ENCODE results near the gene C1S. TPM values are rescaled to one million over a fixed set of nuclear protein-coding genes. Genes with fewer than 3 reads are reported as not detected.
"Not testable (repeated sequence)": the region's sequence is repeated elsewhere in the genome, so short reads cannot be mapped to it uniquely, and the experiment has no call there.

C1S gene
- total RNA-seq, 3 donors from 2014 or later (not counting 1 experiment from before 2014, with no cell fraction given), result 1.6 to 1.9 (median 1.9) TPM

GRCh38 chr12:7034464-7034863 lies 26.1 kb upstream of the C1S start:
- DNase-seq, result no peak
- no peak overlapping the region for H3K27ac Mint-ChIP-seq
- WGBS (ENCODE audit: insufficient coverage), result 100% methylated on average over 1 of the region's 1 CpG
- ATAC-seq, result no peak
- intact Hi-C loops (cut with micrococcal nuclease), result no loop called here
- H3K27me3 Mint-ChIP-seq (ENCODE audit: low read depth in 2 of 2), result peaks cover 3 to 7% of the 10 kb centered on the region in 2 donors
- peaks cover 0 to 6% of the 10 kb centered on the region in 2 donors for H3K4me1 Mint-ChIP-seq
- no peaks in the 10 kb centered on the region for H3K27me3 ChIP-seq (ENCODE audit: control insufficient read depth, insufficient read depth, low read length)
- no peaks in the 10 kb centered on the region for H3K9me3 Mint-ChIP-seq
- no peaks in the 10 kb centered on the region for H3K36me3 Mint-ChIP-seq
- no peak overlapping the region for H3K4me3 Mint-ChIP-seq
- H3K4me3 ChIP-seq (ENCODE audit: low read length), result no peak overlapping the region
- no peak overlapping the region for H3K27ac ChIP-seq (ENCODE audit: low read length)
- TF ChIP-seq CTCF (IDR thresholded peaks at IDR 0.05), result no peak
- no peaks in the 10 kb centered on the region for H3K36me3 ChIP-seq (ENCODE audit: control insufficient read depth, insufficient read depth, low read length)
- no peaks in the 10 kb centered on the region for H3K4me1 ChIP-seq (ENCODE audit: control insufficient read depth, insufficient read depth, low read length)
- no peaks in the 10 kb centered on the region for H3K9me3 ChIP-seq (ENCODE audit: control insufficient read depth, insufficient read depth, low read length)

- no peaks in the 10 kb centered on the region for H3K36me3 Mint-ChIP-seq
- H3K4me1 Mint-ChIP-seq, result peaks cover 0 to 6% of the 10 kb centered on the region in 2 donors
- Histone ChIP-seq H3K4me3 (ENCODE audit: low read length) (no peak overlapping the region), H3K4me1 (ENCODE audit: control insufficient read depth, insufficient read depth, low read length) (no peaks in the 10 kb centered on the region), H3K27ac (ENCODE audit: low read length) (no peak overlapping the region), H3K27me3 (ENCODE audit: control insufficient read depth, insufficient read depth, low read length) (no peaks in the 10 kb centered on the region), H3K9me3 (ENCODE audit: control insufficient read depth, insufficient read depth, low read length) (no peaks in the 10 kb centered on the region), H3K36me3 (ENCODE audit: control insufficient read depth, insufficient read depth, low read length) (no peaks in the 10 kb centered on the region)
- no peak overlapping the region for H3K4me3 Mint-ChIP-seq
- no peak for DNase-seq
- TF ChIP-seq CTCF (IDR thresholded peaks at IDR 0.05), result no peak
- no CpG with 5 or more reads among the region's 2 CpGs for WGBS (ENCODE audit: insufficient coverage)
- no peaks in the 10 kb centered on the region for H3K9me3 Mint-ChIP-seq
- intact Hi-C loops (cut with micrococcal nuclease), result no loop called here
- no peak overlapping the region for H3K27ac Mint-ChIP-seq
- H3K27me3 Mint-ChIP-seq (ENCODE audit: low read depth in 2 of 2), result peaks cover 3 to 7% of the 10 kb centered on the region in 2 donors
- ATAC-seq, result no peak
Measured at GRCh38 chr12:7035463-7035862, 25.1 kb upstream of the C1S start.

- H3K4me1 ChIP-seq (ENCODE audit: control insufficient read depth, insufficient read depth, low read length); H3K4me3 ChIP-seq (ENCODE audit: low read length); ATAC-seq; H3K27ac Mint-ChIP-seq; H3K9me3 Mint-ChIP-seq; H3K4me3 Mint-ChIP-seq; H3K36me3 Mint-ChIP-seq; intact Hi-C loops (cut with micrococcal nuclease); H3K4me1 Mint-ChIP-seq; H3K9me3 ChIP-seq (ENCODE audit: control insufficient read depth, insufficient read depth, low read length); H3K27me3 ChIP-seq (ENCODE audit: control insufficient read depth, insufficient read depth, low read length); H3K36me3 ChIP-seq (ENCODE audit: control insufficient read depth, insufficient read depth, low read length); DNase-seq; H3K27me3 Mint-ChIP-seq (ENCODE audit: low read depth in 2 of 2); H3K27ac ChIP-seq (ENCODE audit: low read length): not testable (repeated sequence)
- WGBS (ENCODE audit: insufficient coverage), result 96% methylated on average over 32 of the region's 32 CpGs
Measured at GRCh38 chr12:7037411-7037810, 23.1 kb upstream of the C1S start.

- Histone ChIP-seq H3K27me3 (ENCODE audit: control insufficient read depth, insufficient read depth, low read length) (no peaks in the 10 kb centered on the region), H3K4me3 (ENCODE audit: low read length) (no peak overlapping the region), H3K9me3 (ENCODE audit: control insufficient read depth, insufficient read depth, low read length) (no peaks in the 10 kb centered on the region), H3K4me1 (ENCODE audit: control insufficient read depth, insufficient read depth, low read length) (no peaks in the 10 kb centered on the region), H3K36me3 (ENCODE audit: control insufficient read depth, insufficient read depth, low read length) (no peaks in the 10 kb centered on the region), H3K27ac (ENCODE audit: low read length) (no peak overlapping the region)
- ATAC-seq (no peak), DNase-seq (no peak)
- no peak for TF ChIP-seq CTCF (IDR thresholded peaks at IDR 0.05)
- 94% methylated on average over 22 of the region's 22 CpGs for WGBS (ENCODE audit: insufficient coverage)
- no peaks in the 10 kb centered on the region for H3K9me3 Mint-ChIP-seq
- peak overlapping the region in 1 of 2 donors; percentile 16 for H3K27ac Mint-ChIP-seq
- H3K4me1 Mint-ChIP-seq, result peaks cover 0 to 6% of the 10 kb centered on the region in 2 donors
- no peak overlapping the region for H3K4me3 Mint-ChIP-seq
- intact Hi-C loops (cut with micrococcal nuclease), result no loop called here
- H3K27me3 Mint-ChIP-seq (ENCODE audit: low read depth in 2 of 2), result peaks cover 0 to 3% of the 10 kb centered on the region in 2 donors
- H3K36me3 Mint-ChIP-seq, result no peaks in the 10 kb centered on the region
Measured at GRCh38 chr12:7038591-7038990, 21.9 kb upstream of the C1S start.
